ENCODE measurements around the gene WWC2. TPM values are rescaled to one million over a fixed set of nuclear protein-coding genes. Genes with fewer than 3 reads are reported as not detected.

The WWC2 gene
- polyA plus RNA-seq, 2 donors = 2.9 to 3.4 TPM

- Histone ChIP-seq H3K27ac (ENCODE audit: low read depth in 2 of 2, low read length in 1 of 2) (no peak overlapping the region), H3K4me1 (ENCODE audit: control insufficient read depth in 2 of 2, insufficient read depth in 2 of 2, low read length in 1 of 2) (no peaks in the 10 kb centered on the region), H3K36me3 (ENCODE audit: control insufficient read depth in 2 of 2, insufficient read depth in 2 of 2, low read length in 1 of 2) (peaks cover 0 to 2% of the 10 kb centered on the region in 2 donors), H3K9me3 (ENCODE audit: control insufficient read depth in 2 of 2, insufficient read depth in 1 of 2, low read depth in 1 of 2, low read length in 1 of 2) (no peaks in the 10 kb centered on the region), H3K27me3 (ENCODE audit: control insufficient read depth in 1 of 2, insufficient read depth in 2 of 2, low read length in 2 of 2) (no peaks in the 10 kb centered on the region), H3K4me3 (ENCODE audit: low read depth in 1 of 2, low read length in 2 of 2) (no peak overlapping the region)
- 90 to 92% methylated on average over 2 of the region's 2 CpGs for WGBS, 2 donors
Observed at GRCh38 chr4:183304538-183304937, 205.5 kb downstream of the WWC2 start.

- H3K4me3 ChIP-seq (ENCODE audit: low read depth in 1 of 2, low read length in 2 of 2) = no peak overlapping the region
- H3K4me1 ChIP-seq (ENCODE audit: control insufficient read depth in 2 of 2, insufficient read depth in 2 of 2, low read length in 1 of 2) = no peaks in the 10 kb centered on the region
- no peaks in the 10 kb centered on the region for H3K27me3 ChIP-seq (ENCODE audit: control insufficient read depth in 1 of 2, insufficient read depth in 2 of 2, low read length in 2 of 2)
- peaks cover 0 to 2% of the 10 kb centered on the region in 2 donors for H3K36me3 ChIP-seq (ENCODE audit: control insufficient read depth in 2 of 2, insufficient read depth in 2 of 2, low read length in 1 of 2)
- 77 to 81% methylated on average over 3 of the region's 3 CpGs for WGBS, 2 donors
- H3K27ac ChIP-seq (ENCODE audit: low read depth in 2 of 2, low read length in 1 of 2) = no peak overlapping the region
- no peaks in the 10 kb centered on the region for H3K9me3 ChIP-seq (ENCODE audit: control insufficient read depth in 2 of 2, insufficient read depth in 1 of 2, low read depth in 1 of 2, low read length in 1 of 2)
Observed at GRCh38 chr4:183306811-183307210, 207.8 kb downstream of the WWC2 start.

GRCh38 chr4:183312841-183313240, 213.8 kb downstream of the WWC2 start:
- H3K27ac ChIP-seq (ENCODE audit: low read depth in 2 of 2, low read length in 1 of 2) = no peak overlapping the region
- peaks cover 0 to 2% of the 10 kb centered on the region in 2 donors for H3K36me3 ChIP-seq (ENCODE audit: control insufficient read depth in 2 of 2, insufficient read depth in 2 of 2, low read length in 1 of 2)
- no peak overlapping the region for H3K4me3 ChIP-seq (ENCODE audit: low read depth in 1 of 2, low read length in 2 of 2)
- no peaks in the 10 kb centered on the region for H3K4me1 ChIP-seq (ENCODE audit: control insufficient read depth in 2 of 2, insufficient read depth in 2 of 2, low read length in 1 of 2)
- no peaks in the 10 kb centered on the region for H3K9me3 ChIP-seq (ENCODE audit: control insufficient read depth in 2 of 2, insufficient read depth in 1 of 2, low read depth in 1 of 2, low read length in 1 of 2)
- H3K27me3 ChIP-seq (ENCODE audit: control insufficient read depth in 1 of 2, insufficient read depth in 2 of 2, low read length in 2 of 2) = no peaks in the 10 kb centered on the region
- WGBS, 2 donors = 83 to 85% methylated on average over 5 of the region's 5 CpGs

GRCh38 chr4:183314336-183314735, 215.3 kb downstream of the WWC2 start:
- H3K27me3 ChIP-seq (ENCODE audit: control insufficient read depth in 1 of 2, insufficient read depth in 2 of 2, low read length in 2 of 2) = no peaks in the 10 kb centered on the region
- no peaks in the 10 kb centered on the region for H3K9me3 ChIP-seq (ENCODE audit: control insufficient read depth in 2 of 2, insufficient read depth in 1 of 2, low read depth in 1 of 2, low read length in 1 of 2)
- WGBS, 2 donors = 93 to 94% methylated on average over 15 of the region's 15 CpGs
- no peak overlapping the region for H3K4me3 ChIP-seq (ENCODE audit: low read depth in 1 of 2, low read length in 2 of 2)
- H3K4me1 ChIP-seq (ENCODE audit: control insufficient read depth in 2 of 2, insufficient read depth in 2 of 2, low read length in 1 of 2) = no peaks in the 10 kb centered on the region
- no peak overlapping the region for H3K27ac ChIP-seq (ENCODE audit: low read depth in 2 of 2, low read length in 1 of 2)
- H3K36me3 ChIP-seq (ENCODE audit: control insufficient read depth in 2 of 2, insufficient read depth in 2 of 2, low read length in 1 of 2) = peaks cover 0 to 4% of the 10 kb centered on the region in 2 donors

- Histone ChIP-seq H3K4me3 (ENCODE audit: low read depth in 1 of 2, low read length in 2 of 2) (no peak overlapping the region), H3K27me3 (ENCODE audit: control insufficient read depth in 1 of 2, insufficient read depth in 2 of 2, low read length in 2 of 2) (no peaks in the 10 kb centered on the region), H3K27ac (ENCODE audit: low read depth in 2 of 2, low read length in 1 of 2) (no peak overlapping the region), H3K36me3 (ENCODE audit: control insufficient read depth in 2 of 2, insufficient read depth in 2 of 2, low read length in 1 of 2) (peaks cover 0 to 4% of the 10 kb centered on the region in 2 donors), H3K4me1 (ENCODE audit: control insufficient read depth in 2 of 2, insufficient read depth in 2 of 2, low read length in 1 of 2) (no peaks in the 10 kb centered on the region), H3K9me3 (ENCODE audit: control insufficient read depth in 2 of 2, insufficient read depth in 1 of 2, low read depth in 1 of 2, low read length in 1 of 2) (no peaks in the 10 kb centered on the region)
- 87 to 91% methylated on average over 9 of the region's 9 CpGs for WGBS, 2 donors
Observed at GRCh38 chr4:183314806-183315205, 215.7 kb downstream of the WWC2 start.

GRCh38 chr4:183318656-183319055, 219.6 kb downstream of the WWC2 start:
- WGBS, 2 donors = 79 to 86% methylated on average over 10 of the region's 10 CpGs
- Histone ChIP-seq H3K4me1 (ENCODE audit: control insufficient read depth in 2 of 2, insufficient read depth in 2 of 2, low read length in 1 of 2) (no peaks in the 10 kb centered on the region), H3K9me3 (ENCODE audit: control insufficient read depth in 2 of 2, insufficient read depth in 1 of 2, low read depth in 1 of 2, low read length in 1 of 2) (no peaks in the 10 kb centered on the region), H3K27me3 (ENCODE audit: control insufficient read depth in 1 of 2, insufficient read depth in 2 of 2, low read length in 2 of 2) (no peaks in the 10 kb centered on the region), H3K4me3 (ENCODE audit: low read depth in 1 of 2, low read length in 2 of 2) (no peak overlapping the region), H3K36me3 (ENCODE audit: control insufficient read depth in 2 of 2, insufficient read depth in 2 of 2, low read length in 1 of 2) (peaks cover 0 to 2% of the 10 kb centered on the region in 2 donors), H3K27ac (ENCODE audit: low read depth in 2 of 2, low read length in 1 of 2) (no peak overlapping the region)

GRCh38 chr4:183320211-183321059, 221.4 kb downstream of the WWC2 start, which contains the start of gene CLDN22:
CLDN22 (minus strand) TSS chr4:183320276; CDS start chr4:183320218, 58 bp downstream.
- Histone ChIP-seq H3K27ac (ENCODE audit: low read depth in 2 of 2, low read length in 1 of 2) (no peak within 1 kb of the TSS), H3K9me3 (ENCODE audit: control insufficient read depth in 2 of 2, insufficient read depth in 1 of 2, low read depth in 1 of 2, low read length in 1 of 2) (no peaks in the 10 kb centered on the region), H3K4me3 (ENCODE audit: low read depth in 1 of 2, low read length in 2 of 2) (no peak within 1 kb of the TSS), H3K4me1 (ENCODE audit: control insufficient read depth in 2 of 2, insufficient read depth in 2 of 2, low read length in 1 of 2) (no peaks in the 10 kb centered on the region), H3K36me3 (ENCODE audit: control insufficient read depth in 2 of 2, insufficient read depth in 2 of 2, low read length in 1 of 2) (peaks cover 0 to 2% of the 10 kb centered on the region in 2 donors), H3K27me3 (ENCODE audit: control insufficient read depth in 1 of 2, insufficient read depth in 2 of 2, low read length in 2 of 2) (peaks cover 0 to 2% of the 10 kb centered on the region in 2 donors)
- WGBS, 2 donors = 59 to 62% methylated on average over 6 of the region's 6 CpGs

GRCh38 chr4:183321079-183321478, 222.0 kb downstream of the WWC2 start:
- Histone ChIP-seq H3K9me3 (ENCODE audit: control insufficient read depth in 2 of 2, insufficient read depth in 1 of 2, low read depth in 1 of 2, low read length in 1 of 2) (peaks cover 0 to under 1% of the 10 kb centered on the region in 2 donors), H3K4me1 (ENCODE audit: control insufficient read depth in 2 of 2, insufficient read depth in 2 of 2, low read length in 1 of 2) (no peaks in the 10 kb centered on the region), H3K27me3 (ENCODE audit: control insufficient read depth in 1 of 2, insufficient read depth in 2 of 2, low read length in 2 of 2) (peaks cover 0 to 2% of the 10 kb centered on the region in 2 donors), H3K36me3 (ENCODE audit: control insufficient read depth in 2 of 2, insufficient read depth in 2 of 2, low read length in 1 of 2) (peaks cover 0 to 2% of the 10 kb centered on the region in 2 donors), H3K27ac (ENCODE audit: low read depth in 2 of 2, low read length in 1 of 2) (no peak overlapping the region), H3K4me3 (ENCODE audit: low read depth in 1 of 2, low read length in 2 of 2) (no peak overlapping the region)
- WGBS, 2 donors = 78 to 81% methylated on average over 2 of the region's 2 CpGs

GRCh38 chr4:183321516-183321915, 222.5 kb downstream of the WWC2 start:
- peaks cover 0 to 2% of the 10 kb centered on the region in 2 donors for H3K27me3 ChIP-seq (ENCODE audit: control insufficient read depth in 1 of 2, insufficient read depth in 2 of 2, low read length in 2 of 2)
- H3K4me3 ChIP-seq (ENCODE audit: low read depth in 1 of 2, low read length in 2 of 2) = no peak overlapping the region
- no peak overlapping the region for H3K27ac ChIP-seq (ENCODE audit: low read depth in 2 of 2, low read length in 1 of 2)
- peaks cover 0 to 4% of the 10 kb centered on the region in 2 donors for H3K9me3 ChIP-seq (ENCODE audit: control insufficient read depth in 2 of 2, insufficient read depth in 1 of 2, low read depth in 1 of 2, low read length in 1 of 2)
- H3K36me3 ChIP-seq (ENCODE audit: control insufficient read depth in 2 of 2, insufficient read depth in 2 of 2, low read length in 1 of 2) = peaks cover 0 to 2% of the 10 kb centered on the region in 2 donors
- WGBS, 2 donors = 94% methylated on average over 5 of the region's 5 CpGs
- no peaks in the 10 kb centered on the region for H3K4me1 ChIP-seq (ENCODE audit: control insufficient read depth in 2 of 2, insufficient read depth in 2 of 2, low read length in 1 of 2)

- H3K27ac ChIP-seq (ENCODE audit: low read depth in 2 of 2, low read length in 1 of 2) = no peak within 1 kb of the TSS
- H3K27me3 ChIP-seq (ENCODE audit: control insufficient read depth in 1 of 2, insufficient read depth in 2 of 2, low read length in 2 of 2) = peaks cover 0 to 2% of the 10 kb centered on the region in 2 donors
- 95 to 97% methylated on average over 5 of the region's 5 CpGs for WGBS, 2 donors
- H3K36me3 ChIP-seq (ENCODE audit: control insufficient read depth in 2 of 2, insufficient read depth in 2 of 2, low read length in 1 of 2) = peaks cover 0 to 2% of the 10 kb centered on the region in 2 donors
- H3K4me3 ChIP-seq (ENCODE audit: low read depth in 1 of 2, low read length in 2 of 2) = no peak within 1 kb of the TSS
- no peaks in the 10 kb centered on the region for H3K4me1 ChIP-seq (ENCODE audit: control insufficient read depth in 2 of 2, insufficient read depth in 2 of 2, low read length in 1 of 2)
- H3K9me3 ChIP-seq (ENCODE audit: control insufficient read depth in 2 of 2, insufficient read depth in 1 of 2, low read depth in 1 of 2, low read length in 1 of 2) = peaks cover 0 to 4% of the 10 kb centered on the region in 2 donors
Observed at GRCh38 chr4:183322326-183322725, 223.3 kb downstream of the WWC2 start, which contains the start of gene CLDN24. CLDN24 (minus strand) TSS chr4:183322426; CDS start chr4:183322426, 0 bp downstream.

Data from esophagus (tissue), 2 donors.